Peyer's patch (tissue), 4 donors: ENCODE measurements around the gene FNBP1. TPM values are rescaled to one million over a fixed set of nuclear protein-coding genes. Genes with fewer than 3 reads are reported as not detected.

Experiments used
- DNase-seq, 3 donors: peaks; one replicate each; pipeline ENCODE4 v3.0.0-alpha.2; 2017 to 2019
- H3K27ac ChIP-seq, 4 donors: fragments of 200-600 bp; sonication (generic); one replicate each; pipeline ENCODE4 v1.5.1; 2016 to 2019
- H3K27me3 ChIP-seq, 2 donors: fragments of 200-600 bp; sonication (generic); one replicate each; pipeline ENCODE4 v1.5.1; 2019
- H3K36me3 ChIP-seq, 3 donors: fragments of 200-600 bp; sonication (generic); one replicate each; pipeline ENCODE4 v1.5.1; 2016 to 2019
- H3K4me1 ChIP-seq, 4 donors: fragments of 200-600 bp; sonication (generic); one replicate each; pipeline ENCODE4 v1.5.1; 2016 to 2019
- H3K4me3 ChIP-seq, 4 donors: fragments of 200-600 bp; sonication (generic); 1 replicate in 3 of 4; 2 replicates in 1 of 4; pipeline ENCODE4 v1.5.1; 2016 to 2019; ENCODE audit warnings: mild to moderate bottlenecking in 1 of 4
- H3K9me3 ChIP-seq, 4 donors: fragments of 200-600 bp; sonication (generic); one replicate each; pipeline ENCODE4 v1.5.1; 2016 to 2019; ENCODE audit warnings: mild to moderate bottlenecking in 1 of 4
- POLR2A ChIP-seq, 2 donors: fragments of 450-650 bp; IDR thresholded peaks; one replicate each; pipeline ENCODE4 v1.5.1; 2017; ENCODE audit warnings: antibody characterized with exemption in 2 of 2, mild to moderate bottlenecking in 2 of 2, moderate library complexity in 2 of 2
- total RNA-seq, 4 donors: library from RNA; depleted of rRNA; stranded (reverse); fragments of >200 nt; gene quantifications; one replicate each; pipeline ENCODE4 v1.1.0, GENCODE V29; 2016
- TF ChIP-seq, protein P1 (sequence below), 6 experiments: fragments of 450-650 bp in 4 of 6; fragments of 200-600 bp in 2 of 6; sonication (generic) in 1 of 6; IDR thresholded peaks; one replicate each; pipeline ENCODE4 v1.5.1; 2017 to 2019; ENCODE audit warnings: antibody characterized with exemption in 6 of 6, mild to moderate bottlenecking in 3 of 6, moderate library complexity in 1 of 6

FNBP1 gene
- total RNA-seq, 4 donors from 2014 or later = 9.8 to 163 (median 22.2) TPM

DNA sequence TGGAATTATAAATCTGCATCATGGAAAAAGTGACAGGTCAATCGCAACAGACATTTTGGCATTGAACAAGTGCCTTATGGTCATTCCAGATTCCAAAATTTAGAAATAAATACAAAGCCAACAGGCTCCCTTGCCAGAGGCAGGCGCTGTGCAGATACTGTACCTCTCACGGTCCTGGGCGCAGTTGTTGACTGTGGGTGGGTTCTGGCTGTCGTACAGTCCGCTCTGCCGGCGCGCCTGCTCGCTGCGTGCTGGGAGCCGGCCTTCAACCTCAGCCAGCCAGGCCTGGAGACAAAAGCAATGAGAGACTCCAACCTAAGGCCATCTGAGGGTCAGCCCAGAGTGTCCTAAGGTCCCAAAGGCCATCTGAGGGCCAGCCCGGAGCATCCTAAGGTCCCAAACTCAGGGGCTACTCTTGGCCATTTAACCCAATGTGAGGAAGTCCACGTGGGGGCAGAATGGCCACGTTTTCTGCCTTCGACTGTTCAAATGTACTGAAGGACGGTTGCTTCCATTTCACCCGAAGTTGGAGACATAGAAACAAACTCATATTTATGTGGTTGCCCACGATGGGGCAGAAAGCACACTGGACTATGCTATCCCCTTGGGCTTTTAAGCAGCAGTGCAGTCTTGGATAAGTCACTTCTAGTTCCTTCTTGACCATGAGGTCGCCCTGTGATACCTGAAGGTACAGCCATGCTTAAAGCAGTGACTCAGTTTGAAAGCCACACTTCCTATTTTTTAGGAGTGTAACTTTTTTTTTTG lies 142.5 kb downstream of the FNBP1 start:
- Histone ChIP-seq H3K4me1 (no peaks in the 10 kb centered on the region), H3K4me3 (no peak overlapping the region), H3K27me3 (no peaks in the 10 kb centered on the region), H3K36me3 (peaks cover 0 to 39% (median 0%) of the 10 kb centered on the region in 3 donors), H3K9me3 (no peaks in the 10 kb centered on the region), H3K27ac (peak overlapping the region in 3 of 4 donors; percentile 6 to 66 (median 12))
- DNase-seq = no peak
- TF ChIP-seq, protein P1, sequence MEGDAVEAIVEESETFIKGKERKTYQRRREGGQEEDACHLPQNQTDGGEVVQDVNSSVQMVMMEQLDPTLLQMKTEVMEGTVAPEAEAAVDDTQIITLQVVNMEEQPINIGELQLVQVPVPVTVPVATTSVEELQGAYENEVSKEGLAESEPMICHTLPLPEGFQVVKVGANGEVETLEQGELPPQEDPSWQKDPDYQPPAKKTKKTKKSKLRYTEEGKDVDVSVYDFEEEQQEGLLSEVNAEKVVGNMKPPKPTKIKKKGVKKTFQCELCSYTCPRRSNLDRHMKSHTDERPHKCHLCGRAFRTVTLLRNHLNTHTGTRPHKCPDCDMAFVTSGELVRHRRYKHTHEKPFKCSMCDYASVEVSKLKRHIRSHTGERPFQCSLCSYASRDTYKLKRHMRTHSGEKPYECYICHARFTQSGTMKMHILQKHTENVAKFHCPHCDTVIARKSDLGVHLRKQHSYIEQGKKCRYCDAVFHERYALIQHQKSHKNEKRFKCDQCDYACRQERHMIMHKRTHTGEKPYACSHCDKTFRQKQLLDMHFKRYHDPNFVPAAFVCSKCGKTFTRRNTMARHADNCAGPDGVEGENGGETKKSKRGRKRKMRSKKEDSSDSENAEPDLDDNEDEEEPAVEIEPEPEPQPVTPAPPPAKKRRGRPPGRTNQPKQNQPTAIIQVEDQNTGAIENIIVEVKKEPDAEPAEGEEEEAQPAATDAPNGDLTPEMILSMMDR (IDR thresholded peaks at IDR 0.05) = no peak
- TF ChIP-seq POLR2A (IDR thresholded peaks at IDR 0.05) = no peak

DNA sequence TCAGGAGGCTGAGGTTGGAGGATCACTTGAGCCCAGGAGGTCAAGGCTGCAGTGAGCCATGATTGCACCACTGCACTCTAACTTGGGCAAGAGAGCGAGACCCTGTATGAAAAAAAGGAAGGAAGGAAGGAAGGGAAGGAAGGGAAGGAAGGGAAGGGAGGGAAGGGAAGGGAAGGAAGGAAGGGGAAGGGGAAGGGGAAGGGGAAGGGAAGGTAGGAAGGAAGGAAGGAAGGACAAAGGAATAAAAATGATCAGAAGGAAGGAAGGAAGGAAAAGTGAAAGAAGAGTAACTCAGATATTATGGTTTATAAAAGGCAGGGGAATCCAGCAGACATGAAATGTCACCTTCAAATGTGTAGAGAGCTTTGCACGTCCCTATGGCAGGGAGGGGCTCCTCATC lies 143.4 kb downstream of the FNBP1 start:
- H3K27me3 ChIP-seq = no peaks in the 10 kb centered on the region
- TF ChIP-seq POLR2A (IDR thresholded peaks at IDR 0.05) = no peak
- TF ChIP-seq, protein P1 (IDR thresholded peaks at IDR 0.05) = no peak
- peaks cover 0 to 44% (median 0%) of the 10 kb centered on the region in 3 donors for H3K36me3 ChIP-seq
- H3K4me3 ChIP-seq = no peak overlapping the region
- H3K4me1 ChIP-seq = no peaks in the 10 kb centered on the region
- H3K27ac ChIP-seq = no peak overlapping the region
- no peaks in the 10 kb centered on the region for H3K9me3 ChIP-seq
- DNase-seq = no peak

DNA sequence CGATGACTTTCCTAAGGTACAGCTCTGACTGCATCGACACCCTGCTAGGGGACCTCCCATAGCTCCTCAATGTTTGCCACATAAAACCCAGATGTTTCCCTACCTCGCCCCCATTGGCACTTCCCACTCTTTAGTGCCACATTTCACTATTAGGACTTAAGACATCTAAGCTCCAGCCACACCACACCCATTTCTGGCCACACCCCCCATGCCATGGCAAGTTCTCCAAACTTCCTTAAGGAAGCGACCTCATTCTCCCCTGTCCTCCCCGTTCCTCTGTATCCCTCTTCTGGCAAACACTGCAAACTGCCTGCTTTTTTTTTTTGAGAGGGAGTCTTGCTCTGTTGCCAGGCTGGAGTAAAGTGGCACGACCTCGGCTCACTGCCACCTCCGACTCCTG lies 144.8 kb downstream of the FNBP1 start:
- H3K4me3 ChIP-seq = no peak overlapping the region
- no peaks in the 10 kb centered on the region for H3K9me3 ChIP-seq
- H3K36me3 ChIP-seq = peaks cover 0 to 44% (median 0%) of the 10 kb centered on the region in 3 donors
- no peaks in the 10 kb centered on the region for H3K27me3 ChIP-seq
- DNase-seq = no peak
- no peaks in the 10 kb centered on the region for H3K4me1 ChIP-seq
- no peak overlapping the region for H3K27ac ChIP-seq
- TF ChIP-seq POLR2A (IDR thresholded peaks at IDR 0.05) = no peak
- TF ChIP-seq, protein P1 (IDR thresholded peaks at IDR 0.05) = no peak

DNA sequence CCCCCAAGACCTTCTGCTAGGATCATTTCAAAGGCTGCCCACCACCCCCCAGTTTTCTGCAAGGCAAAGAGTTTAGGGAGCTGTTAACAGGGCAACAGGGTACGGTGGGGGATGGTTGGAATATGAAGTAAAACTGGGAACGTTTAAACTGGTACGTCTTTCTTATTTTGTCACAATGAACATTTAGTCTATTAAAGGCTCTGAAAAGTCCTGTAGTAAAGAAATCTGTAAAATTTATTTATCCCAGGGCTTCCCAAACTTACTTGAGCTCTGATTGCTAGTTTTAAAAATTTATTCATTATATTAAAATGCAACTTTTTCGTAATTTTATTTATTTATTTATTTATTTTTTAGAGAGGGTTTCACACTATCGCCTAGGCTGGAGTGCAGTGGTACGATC lies 145.7 kb downstream of the FNBP1 start:
- TF ChIP-seq POLR2A (IDR thresholded peaks at IDR 0.05) = no peak
- TF ChIP-seq, protein P1 (IDR thresholded peaks at IDR 0.05) = no peak
- Histone ChIP-seq H3K4me3 (no peak overlapping the region), H3K9me3 (no peaks in the 10 kb centered on the region), H3K27me3 (no peaks in the 10 kb centered on the region), H3K4me1 (peaks cover 0 to 7% (median 3%) of the 10 kb centered on the region in 4 donors), H3K36me3 (peaks cover 0 to 44% (median 0%) of the 10 kb centered on the region in 3 donors), H3K27ac (no peak overlapping the region)
- no peak for DNase-seq

DNA sequence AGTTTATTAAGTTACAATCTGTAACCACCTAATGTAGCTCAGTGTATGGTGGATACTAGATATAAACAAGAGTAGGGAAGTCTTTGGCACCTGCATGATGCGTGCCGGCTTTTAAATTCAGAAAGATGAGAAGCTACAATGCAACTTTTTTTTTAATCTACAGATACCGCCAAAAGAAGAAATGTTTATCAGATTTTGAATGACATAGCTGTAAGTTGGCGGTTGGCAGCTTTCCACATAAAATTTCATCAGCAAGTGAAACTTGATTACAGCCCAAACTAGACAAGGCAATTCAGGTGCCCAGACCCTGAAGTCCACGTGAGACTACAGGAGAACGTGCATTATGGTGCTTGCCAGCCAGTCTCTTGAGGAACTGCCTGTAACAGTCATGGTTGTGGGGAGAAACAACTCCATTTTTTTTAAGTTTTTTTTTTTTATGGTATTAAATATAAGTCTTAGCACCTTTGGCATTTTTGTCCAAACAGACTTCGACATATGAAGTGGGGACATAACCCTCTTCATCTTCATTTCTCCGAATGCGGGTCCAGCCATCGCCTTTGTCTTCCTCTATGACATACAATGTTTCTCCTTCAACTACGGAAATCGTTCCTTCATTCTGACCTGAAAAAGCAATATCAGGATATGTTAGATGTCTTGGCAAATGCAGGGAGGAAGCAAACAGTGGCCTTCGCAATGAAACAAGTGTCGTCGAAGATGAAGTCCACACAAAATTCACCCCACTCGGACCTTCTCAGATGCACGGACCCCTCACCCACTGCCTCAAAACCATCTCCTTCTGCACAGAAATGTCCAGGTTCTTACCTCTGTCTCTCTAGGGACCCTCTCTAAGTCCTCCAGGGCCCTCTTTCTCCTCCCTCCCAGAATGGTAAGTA lies 147.4 kb downstream of the FNBP1 start:
- TF ChIP-seq, protein P1 (IDR thresholded peaks at IDR 0.05) = no peak
- TF ChIP-seq POLR2A (IDR thresholded peaks at IDR 0.05) = no peak
- H3K9me3 ChIP-seq = no peaks in the 10 kb centered on the region
- DNase-seq = no peak
- H3K4me3 ChIP-seq = no peak overlapping the region
- peak overlapping the region in 1 of 4 donors; percentile 91 for H3K27ac ChIP-seq
- H3K4me1 ChIP-seq = peaks cover 0 to 20% (median 11%) of the 10 kb centered on the region in 4 donors
- H3K27me3 ChIP-seq = no peaks in the 10 kb centered on the region
- peaks cover 0 to 36% (median 0%) of the 10 kb centered on the region in 3 donors for H3K36me3 ChIP-seq
